DMS53 (cell line): ENCODE data around the gene PCYT2.

Source experiments
- DNase-seq: peaks from one replicate; lab custom pipeline; 2025; lab: John Stamatoyannopoulos, UW

Gene PCYT2

DNA sequence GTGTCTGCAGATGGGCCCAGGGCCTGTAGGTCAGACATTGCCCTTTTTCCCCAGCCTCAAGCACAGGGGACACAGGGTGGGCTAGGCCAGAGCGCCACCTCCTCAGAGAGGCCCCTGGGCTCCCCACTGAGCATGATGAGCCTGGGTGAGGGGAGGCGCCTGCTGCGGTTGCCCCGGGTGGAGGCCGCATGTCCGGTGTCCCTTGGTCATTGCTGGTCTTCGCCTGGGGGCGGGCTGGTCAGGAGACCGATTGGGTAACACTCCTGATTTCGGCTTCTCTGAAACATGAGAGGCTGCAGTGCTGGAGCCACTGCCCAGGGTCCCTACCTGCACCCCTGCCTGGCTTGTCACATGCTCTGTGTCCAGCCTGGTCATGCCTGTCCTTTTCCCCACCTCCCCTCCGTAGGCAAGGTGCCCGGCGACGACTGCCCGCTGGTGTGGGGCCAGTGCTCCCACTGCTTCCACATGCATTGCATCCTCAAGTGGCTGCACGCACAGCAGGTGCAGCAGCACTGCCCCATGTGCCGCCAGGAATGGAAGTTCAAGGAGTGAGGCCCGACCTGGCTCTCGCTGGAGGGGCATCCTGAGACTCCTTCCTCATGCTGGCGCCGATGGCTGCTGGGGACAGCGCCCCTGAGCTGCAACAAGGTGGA lies 11.6 kb downstream of the PCYT2 start:
- no peak for DNase-seq

DNA sequence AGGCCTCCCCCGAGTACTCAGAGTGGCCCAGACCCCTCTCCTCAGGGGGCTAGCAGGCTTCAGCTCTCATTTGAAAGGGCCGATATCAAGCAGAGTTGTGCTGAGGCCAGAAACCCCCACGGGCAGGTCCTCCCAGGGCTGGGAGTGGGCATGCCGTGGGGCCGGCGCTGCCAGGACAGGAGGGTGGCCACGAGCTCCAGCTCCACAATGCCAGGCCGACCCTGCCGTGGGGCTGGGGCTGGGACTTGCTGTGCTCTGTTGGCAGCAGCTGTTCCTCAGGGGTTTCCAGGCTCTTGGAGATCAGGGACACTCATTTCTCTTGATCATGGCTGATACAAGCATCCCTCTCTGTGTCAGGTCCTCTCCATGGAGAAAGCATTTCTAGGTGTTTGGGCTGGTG lies 12.3 kb downstream of the PCYT2 start:
- no peak for DNase-seq

DNA sequence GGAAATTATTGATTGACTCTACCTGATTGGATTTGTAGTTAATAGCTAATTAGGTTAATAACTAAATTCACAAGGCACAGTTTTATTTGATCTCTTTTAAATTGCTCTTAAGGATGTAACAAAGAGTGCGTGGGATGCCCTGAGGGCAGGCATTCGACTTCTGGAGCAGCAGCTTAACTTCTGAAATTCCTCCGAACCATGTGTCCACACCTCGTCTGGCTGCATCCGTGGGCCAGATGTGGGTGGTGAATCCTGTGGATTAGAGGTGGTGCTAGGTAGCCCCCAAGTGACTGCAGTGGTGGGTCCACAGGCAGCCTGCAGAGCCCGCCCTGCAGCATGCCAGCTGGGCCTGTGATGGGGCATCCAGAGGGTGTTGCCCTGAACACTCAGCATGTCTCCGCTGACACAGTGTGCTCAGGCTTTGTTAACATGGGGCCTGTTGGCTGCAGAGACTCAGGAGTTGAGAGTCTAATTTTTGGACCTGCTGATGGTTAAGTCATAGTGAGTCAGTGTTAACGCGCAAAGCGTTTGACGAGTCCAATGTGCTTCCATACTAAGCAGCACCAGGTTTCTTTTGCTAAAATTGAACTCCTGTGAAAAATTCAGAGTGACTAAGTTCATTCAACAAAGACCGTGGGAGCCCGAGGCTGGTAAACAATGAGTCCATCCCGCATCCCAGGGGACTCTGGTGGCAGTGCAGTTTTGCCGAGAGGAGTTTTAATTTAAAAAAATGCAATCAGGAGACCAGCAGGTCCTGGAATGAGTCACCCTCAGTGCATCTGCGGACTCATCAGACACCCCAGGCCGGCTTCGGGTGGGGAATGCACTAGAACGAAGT lies 13.0 kb downstream of the PCYT2 start:
- no peak for DNase-seq

DNA sequence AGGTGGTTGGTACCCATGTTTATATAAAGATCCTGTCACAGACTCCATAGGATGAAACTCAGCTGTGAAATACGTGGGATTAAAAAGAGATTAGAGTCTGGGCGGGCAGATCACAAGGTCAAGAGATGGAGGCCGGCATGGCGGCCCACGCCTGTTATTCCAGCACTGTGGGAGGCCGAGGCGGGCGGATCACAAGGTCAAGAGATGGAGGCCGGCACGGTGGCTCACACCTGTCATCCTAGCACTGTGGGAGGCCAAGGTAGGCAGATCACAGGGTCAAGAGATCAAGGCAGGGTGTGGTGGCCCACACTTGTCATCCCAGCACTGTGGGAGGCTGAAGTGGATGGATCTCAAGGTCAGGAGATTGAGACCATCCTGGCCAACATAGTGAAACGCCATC lies 15.8 kb downstream of the PCYT2 start:
- no peak for DNase-seq

DNA sequence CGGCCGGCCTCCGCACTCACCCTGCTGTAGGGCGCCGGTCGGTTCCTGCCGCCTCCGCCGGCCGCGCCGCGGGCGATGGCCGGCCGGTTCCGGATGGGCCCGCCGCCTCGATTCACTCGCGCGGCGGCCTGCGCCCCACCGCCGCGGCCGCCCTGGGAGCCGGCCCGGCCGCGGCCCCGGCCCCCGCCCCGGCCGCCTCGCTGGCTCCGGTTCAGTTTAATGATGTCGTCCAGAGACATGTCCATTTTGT lies 20.0 kb downstream of the PCYT2 start:
- DNase-seq, result no peak

DNA sequence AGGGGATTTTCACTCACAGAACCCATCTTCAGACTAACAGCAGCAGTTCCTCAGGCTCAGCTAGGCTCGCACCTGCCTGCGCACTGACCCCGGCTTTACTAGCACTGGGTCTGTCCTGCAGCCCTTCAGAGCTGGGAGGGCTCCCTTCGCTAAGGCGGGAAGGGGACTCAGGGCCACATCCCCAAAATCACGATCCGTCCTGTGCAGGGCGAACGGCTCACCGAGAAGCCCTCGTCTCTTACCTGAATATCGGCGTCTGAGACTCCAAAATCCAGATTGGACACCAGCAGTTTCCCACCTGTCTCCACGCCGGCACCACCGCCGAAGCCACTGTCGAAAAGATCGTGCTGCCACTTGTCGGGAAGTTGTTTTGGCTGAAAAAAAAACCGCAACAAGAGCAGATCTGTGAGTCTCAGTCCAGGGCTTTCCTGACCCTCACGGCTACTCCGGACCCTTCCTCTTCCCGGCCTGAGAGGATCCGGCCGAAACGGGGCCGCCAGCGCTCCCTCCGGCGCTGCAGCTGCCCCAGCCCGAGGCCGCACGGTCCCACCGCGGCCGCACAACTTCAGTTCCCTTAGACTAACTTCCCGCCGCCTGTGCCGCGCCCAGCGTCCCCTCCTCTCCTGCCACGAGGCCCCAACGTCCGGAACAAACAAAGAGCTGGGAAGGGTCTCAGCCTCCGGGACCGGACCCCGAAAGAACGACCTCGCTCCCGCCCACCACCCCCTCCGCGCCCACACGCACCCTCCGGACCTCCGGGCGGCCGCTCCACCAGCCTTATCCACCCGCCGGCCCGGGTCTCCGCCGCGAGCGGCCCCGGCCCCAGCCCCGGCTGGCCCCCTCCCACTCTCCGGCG lies 20.5 kb downstream of the PCYT2 start:
- peak; percentile 55 for DNase-seq

DNA sequence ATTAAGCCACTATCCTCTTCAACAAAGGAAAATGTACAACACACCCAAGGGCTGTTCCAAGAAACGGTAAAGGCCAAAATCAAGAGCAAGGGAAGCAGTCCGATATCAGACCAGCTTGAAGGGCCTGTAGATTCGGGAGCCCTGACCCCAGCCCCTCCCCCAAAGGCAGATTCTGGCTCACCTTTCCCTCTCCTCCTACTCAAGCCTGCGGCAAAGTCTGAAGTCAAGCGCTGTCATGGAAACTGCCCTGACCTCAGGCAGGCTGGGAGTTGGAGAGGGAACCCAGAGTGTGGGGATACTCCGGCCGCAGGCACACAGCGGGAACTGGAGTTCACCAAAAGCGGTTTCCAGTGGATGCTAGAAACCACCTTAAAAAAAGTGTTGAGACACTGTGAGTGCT lies 21.6 kb downstream of the PCYT2 start:
- DNase-seq, result no peak

DNA sequence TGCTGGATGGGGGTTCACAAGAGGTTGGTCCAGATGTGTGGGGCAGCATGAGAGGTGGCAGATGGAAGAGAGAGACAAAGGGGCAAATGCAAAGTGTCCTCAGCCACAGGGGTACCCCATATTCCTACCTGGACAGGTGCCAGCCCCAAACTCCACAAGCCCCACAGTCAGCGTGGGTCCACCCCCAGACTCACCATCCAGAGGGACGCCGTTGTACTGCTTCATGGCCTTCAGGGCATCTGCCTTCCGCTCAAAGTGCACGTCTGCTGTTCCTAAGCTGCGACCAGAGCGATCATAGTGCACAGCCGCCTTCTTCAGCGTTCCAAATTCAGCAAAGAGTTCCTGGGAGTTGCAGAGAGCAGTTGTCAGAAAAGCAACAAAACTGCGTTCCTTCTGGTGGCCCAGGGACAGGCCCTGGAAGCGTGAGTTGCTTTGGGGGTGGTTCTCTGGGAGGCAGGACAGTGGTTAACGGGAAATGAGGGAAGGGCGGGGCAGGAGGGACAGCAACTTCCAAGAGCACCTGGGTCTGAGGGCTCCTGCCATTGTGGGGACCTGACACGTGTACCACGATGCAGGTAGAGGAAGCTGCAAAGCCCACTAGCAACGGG lies 22.1 kb downstream of the PCYT2 start:
- DNase-seq, result no peak

DNA sequence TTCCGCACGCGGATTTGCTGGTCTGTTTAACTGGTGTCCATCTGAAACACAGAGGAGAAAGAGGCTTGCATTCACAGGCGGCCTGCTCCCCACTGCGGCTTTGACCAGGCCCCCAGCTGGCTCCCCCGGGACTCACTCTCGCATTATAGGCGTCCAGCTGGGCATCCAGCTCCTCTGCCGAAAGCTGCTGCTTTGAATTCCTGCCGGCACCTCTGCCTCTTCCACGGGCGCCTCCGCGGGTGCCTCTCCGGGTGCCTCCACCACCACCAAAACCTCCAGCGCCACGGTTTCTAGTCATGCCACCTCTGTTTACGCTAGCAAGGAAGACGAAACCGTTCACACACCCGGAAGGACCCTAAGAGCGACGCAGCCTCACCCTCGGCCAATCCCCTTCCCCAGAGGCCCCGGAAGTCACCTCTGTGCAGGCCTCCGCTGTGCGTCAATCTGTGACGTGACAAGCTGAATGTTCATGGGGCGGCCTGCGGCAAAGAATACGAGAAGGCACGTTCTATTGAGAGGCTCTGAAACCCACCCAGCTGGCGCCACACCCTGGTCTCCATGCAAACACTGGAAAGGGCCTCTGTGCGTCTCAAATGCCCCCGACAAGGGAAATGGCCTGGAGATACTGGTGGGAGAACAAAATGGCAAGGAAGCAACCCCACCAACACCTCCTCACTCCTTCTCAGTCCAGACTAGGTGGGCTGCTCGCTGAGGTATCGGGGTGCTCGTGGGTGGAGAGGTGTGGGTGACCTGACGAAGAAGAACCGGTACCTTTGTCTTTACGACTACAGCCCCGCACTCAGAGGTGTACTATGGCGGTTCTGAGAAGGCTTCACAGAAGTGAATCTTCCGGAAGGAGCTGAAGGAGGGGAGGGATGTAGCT lies 22.9 kb downstream of the PCYT2 start:
- no peak for DNase-seq

DNA sequence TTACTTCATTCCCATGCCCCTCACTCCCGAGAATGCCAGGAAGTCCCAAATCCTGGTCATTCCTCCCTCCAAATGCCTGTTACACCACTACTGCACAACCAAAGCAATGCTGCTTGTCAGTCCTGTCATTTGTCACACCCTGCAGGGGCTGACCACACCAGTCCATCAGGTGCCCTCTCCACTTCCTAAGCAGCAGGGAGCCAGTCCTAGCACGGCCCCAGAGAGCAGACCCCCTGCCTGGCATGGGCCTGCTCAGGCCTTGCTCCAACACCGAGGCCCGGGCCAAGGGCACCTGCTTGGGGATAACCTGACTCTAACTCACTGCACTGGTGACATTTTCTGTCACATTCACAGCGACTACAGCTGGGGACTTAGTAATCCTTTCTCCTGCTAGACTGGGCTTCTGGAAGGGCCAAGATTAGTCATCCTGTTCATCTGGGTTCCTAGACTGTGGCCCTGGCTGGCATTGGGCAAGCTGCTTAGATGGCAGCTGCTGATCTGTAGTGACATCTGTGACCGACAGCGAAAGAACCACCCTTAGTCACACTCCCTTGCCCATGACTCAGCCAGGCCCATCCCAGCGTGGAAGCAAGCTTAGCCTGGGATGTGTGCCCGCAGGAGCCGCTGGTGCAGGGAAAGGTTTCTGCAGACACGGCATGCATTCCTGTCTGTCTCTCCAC lies 25.2 kb downstream of the PCYT2 start:
- peak; percentile 62 for DNase-seq

DNA sequence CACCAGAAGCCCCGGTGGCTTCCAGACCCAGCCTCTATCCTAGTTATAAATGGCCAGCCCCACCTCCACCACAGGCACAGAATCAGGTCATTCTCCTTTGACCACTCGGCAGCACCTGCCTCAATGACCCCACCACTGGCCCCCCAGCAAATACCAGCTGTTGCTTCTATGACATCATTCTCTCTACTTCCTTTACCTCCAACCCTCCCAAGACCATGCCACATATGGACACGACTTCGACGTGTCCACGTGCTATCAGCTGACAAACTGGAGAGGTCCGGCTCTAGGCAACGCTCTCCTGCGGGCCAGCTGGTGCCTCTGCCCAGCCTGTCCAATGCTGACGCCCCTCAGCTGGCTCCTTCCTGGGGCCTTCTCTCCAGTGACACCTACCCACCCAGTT lies 25.7 kb downstream of the PCYT2 start:
- DNase-seq, result no peak

DNA sequence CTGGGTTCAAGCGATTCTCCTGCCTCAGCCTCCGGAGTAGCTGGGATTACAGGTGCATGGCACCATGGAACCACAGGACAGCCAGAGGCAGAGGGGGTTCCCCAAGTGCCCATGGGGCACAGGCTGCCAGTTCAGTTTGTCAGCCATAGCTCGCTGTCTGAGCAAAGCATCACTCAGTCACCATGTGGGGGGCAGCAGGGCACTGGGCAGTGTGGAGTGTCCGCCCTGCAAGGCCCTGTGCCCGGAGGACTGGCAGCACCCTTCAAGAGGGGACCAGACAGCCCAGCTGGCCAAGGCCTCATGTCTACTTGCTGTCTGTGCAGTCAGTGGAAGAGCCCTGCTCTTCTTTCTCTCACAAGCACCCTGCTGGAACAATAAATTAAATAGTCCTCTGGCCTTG lies 26.2 kb downstream of the PCYT2 start:
- DNase-seq, result no peak

DNA sequence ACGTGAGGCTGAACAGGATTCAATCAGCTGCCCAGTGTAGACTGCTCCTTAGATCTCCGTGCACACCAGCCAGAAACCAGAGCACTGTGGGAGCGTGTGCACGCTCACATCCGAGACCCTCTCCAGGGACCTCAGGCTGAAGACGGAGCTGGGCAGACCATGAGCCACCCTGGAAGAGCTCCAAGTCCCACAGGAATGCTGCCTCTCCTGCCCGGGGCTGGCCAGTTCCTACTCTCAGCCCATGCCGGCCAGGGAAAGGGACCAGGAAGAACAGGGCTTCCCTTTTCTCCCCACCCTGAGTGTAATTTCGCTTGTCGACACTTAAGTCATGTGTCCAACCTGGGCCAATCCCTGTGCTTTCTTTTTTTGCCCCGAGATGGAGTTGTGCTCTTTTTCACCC lies 26.7 kb downstream of the PCYT2 start:
- no peak for DNase-seq

DNA sequence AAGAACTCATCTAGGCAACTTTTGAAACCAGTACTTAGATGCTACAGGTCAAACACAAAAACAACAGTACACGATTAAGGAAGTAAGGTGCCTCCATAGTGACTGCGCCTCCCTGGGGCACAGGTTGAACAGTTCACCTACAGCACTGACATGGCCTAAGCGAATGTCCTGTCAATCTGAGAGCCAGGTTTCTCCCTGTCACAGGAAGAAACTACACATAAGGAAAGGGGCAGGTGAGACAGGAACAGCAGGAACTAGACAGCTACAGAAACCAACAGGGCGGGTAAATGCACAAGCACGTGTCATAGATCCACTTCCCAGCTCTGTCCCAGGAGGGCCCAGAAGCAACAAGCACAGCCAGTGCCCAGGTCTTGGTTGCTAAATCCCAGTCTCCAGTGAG lies 32.1 kb downstream of the PCYT2 start:
- no peak for DNase-seq

DNA sequence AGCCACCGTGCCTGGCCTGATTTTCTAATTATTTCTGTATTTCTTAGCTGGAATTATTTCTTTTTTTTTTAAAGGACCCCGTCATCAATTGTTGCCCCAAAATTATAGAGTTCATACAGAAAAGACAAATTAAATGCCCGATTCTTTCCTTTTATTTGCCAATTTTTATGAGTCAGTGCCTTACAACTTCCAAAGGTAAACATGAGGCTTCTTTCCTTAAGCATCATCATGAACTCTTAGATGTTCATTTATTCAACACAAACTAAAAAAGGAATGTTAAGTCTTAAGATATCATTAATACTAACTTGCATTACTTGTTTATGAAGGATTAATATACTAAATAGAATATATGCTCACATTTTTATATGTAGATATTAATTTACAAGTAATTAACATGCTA lies 32.9 kb downstream of the PCYT2 start:
- DNase-seq, result no peak

DNA sequence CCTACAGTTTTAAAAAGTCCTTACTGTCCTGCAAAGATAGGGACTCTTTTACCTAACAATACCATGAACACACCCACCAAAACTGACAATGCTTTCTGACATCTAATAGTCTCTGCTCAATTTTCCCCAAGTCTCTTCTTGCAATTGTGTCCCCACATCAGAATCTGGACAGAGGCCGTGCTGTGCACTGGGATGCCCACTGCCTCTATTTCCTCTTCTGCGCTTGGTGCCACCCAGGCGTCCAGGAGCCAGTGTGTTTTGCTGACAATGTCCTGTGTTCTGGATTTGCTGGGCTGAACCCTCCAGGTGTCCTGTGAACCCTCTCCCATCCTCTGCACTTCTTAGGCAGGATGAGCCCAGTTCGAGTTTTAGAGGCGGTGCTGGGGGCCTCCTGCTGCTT lies 33.6 kb downstream of the PCYT2 start:
- DNase-seq, result no peak

DNA sequence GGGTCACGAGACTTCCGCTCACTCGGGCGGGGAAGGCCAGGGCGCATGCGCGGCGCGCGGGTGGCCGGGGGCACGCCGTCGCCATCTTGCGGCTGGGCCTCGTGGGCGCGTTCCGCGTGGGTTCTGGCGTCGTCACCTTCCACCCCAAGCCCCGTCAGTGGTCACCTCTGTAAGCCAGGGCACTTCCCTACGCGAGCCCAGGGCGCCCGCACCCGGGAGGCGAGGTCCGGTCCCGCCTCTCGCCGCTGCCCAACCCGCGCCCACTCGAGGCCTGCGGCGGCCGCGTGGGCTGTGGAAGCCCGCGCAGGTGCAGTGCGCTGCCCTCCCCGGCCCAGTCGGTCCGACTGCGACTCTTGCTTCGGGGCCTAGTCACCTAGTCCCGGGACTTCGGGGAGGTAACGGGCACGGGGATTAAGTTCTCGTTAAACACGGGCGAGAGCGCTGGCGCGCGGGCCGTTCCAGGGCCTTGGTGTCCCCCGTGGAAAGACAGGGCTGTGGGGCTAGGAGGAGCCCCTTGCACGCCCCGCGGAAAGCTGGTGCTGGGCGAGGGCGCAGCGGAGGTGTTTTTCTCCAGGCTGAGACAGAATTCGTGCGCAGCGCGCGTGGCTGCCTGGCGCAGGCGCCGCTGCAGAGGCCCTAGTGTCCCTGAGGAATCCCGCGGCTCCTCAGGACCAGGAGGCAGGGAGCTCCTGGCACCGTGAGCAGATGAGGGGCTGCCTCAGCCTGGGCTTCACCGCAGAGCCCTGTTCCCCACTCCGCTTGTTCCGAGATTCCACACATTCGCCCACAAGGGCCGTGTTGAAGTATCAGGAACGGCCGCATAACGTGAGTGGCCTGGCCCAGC lies 39.6 kb downstream of the PCYT2 start:
- peak; percentile 78 for DNase-seq

DNA sequence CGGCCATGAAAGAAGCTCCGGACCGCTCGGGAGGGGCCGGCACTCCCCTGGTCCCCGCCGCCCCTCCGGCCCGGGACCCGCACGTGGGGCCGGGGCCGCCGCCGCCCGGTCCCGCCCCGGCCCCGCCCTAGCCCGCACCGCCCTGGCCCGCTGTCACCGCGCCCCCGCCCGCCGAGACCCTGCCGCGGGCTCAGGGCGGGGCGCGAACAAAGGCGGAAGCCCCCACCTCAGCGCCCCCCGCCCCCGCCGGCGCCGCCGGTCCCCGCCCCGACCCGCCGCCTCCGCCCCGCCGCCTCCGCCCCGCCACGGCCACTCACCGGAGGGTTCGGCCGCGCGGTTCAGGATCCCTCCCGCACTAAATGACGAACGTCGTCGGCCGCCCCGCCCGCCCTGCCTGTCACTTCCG lies 40.2 kb downstream of the PCYT2 start, which contains the start of gene ARHGDIA:
Gene ARHGDIA (minus strand): TSS at position 357 of the 406 bp plus-strand sequence. CDS start 1,407 bp downstream, outside the sequence.
- DNase-seq, result peak; percentile 96

DNA sequence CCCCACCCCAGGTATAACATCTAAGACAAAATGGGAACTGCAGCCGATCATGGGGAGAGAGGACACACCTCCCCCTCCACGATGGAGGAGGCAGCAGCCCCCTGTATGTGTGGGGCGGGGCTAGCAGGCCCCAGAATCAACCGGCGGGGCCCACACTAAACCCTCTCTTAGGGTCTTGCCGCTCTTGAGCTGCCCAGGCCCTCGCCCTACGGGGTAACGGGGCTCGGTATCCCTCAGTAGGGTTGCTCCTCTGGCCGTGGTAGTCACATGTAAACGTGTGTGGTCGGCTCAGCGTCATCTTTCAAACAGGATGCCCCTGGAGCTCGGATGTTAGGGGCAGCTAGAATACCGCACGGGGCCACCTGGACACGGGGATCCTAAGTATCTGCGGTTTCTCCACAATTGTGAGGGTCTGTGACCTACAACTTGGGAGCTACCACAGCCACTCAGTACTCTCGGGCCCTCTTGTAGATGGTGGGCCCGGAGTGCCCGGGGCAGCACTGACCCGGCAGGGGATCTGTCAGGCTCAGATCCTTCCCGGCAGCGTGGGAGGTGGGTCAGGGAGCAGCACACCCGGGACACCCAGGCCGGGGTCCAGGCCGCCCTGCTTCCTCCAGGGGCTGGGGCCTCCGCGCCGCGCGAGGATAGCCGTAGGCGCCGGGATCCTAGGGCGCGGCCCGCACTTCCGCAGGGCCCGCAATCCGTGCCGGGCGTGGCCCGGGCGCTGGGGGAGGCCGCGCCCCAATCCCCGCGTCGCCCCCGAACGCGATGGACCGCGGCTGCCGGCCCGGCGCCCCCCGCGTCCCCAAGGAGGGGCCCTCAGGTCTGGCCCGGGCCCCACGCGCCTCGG lies 40.8 kb downstream of the PCYT2 start:
- peak; percentile 71 for DNase-seq
